OCI-LY3 (cell line): ENCODE data around the gene EFCAB8.

ENCODE experiments used
- EZH2phosphoT487 ChIP-seq: fragments of 200-600 bp; shearing (Covaris generic); IDR thresholded peaks from 2 replicates; pipeline ENCODE4 v1.6.1; 2018; ENCODE audit warnings: antibody characterized with exemption, mixed run types, low read depth
- TF ChIP-seq, protein P1 (sequence below): fragments of 200-600, 300-600 bp; sonication (generic); IDR thresholded peaks from 2 replicates; pipeline ENCODE4 v1.5.1; 2014; ENCODE audit warnings: antibody characterized with exemption, low read length, low read depth

DNA sequence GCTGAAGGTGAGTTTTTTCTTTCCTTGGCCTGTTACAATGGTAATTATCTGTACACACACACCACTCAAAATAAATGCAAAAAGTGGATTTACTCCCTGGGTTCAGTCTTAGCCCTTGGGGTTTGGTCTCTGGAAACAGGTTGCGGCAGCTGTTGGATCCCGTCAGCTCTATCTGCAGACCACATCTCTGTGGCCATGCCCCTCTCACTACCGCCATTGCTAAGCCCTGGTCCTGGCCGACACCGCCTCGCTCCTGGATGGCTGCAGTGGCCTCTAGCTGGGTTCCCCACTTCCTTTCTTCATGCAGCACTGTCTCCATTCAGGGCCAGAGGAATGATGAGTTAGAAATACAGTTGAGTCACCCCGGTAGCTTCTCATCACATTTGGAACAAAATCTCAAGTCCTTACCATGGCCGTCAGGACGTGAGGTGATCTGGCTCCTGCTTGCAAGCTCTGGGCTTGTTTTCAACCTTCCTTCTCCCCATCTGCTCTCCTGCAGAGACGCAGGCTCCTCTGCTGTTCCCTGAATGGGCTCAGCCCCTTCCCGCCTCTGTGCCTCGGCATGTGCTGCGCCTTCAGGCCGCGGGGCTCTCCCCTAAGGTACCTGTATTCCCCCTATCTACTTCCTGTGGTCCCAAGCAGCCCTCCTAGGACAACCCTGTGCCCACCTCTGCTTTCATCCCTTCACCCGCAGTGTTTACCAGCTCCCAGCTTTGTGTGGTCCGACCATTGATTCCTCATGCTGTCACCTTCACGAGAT lies 38.0 kb downstream of the EFCAB8 start:
- TF ChIP-seq, protein P1, sequence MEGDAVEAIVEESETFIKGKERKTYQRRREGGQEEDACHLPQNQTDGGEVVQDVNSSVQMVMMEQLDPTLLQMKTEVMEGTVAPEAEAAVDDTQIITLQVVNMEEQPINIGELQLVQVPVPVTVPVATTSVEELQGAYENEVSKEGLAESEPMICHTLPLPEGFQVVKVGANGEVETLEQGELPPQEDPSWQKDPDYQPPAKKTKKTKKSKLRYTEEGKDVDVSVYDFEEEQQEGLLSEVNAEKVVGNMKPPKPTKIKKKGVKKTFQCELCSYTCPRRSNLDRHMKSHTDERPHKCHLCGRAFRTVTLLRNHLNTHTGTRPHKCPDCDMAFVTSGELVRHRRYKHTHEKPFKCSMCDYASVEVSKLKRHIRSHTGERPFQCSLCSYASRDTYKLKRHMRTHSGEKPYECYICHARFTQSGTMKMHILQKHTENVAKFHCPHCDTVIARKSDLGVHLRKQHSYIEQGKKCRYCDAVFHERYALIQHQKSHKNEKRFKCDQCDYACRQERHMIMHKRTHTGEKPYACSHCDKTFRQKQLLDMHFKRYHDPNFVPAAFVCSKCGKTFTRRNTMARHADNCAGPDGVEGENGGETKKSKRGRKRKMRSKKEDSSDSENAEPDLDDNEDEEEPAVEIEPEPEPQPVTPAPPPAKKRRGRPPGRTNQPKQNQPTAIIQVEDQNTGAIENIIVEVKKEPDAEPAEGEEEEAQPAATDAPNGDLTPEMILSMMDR, result no peak
- TF ChIP-seq EZH2phosphoT487, result no peak
